ENCODE data around the gene SKIC2.
"Not testable (repeated sequence)": the region's sequence is repeated elsewhere in the genome, so short reads cannot be mapped to it uniquely, and the experiment has no call there.

SKIC2 gene

GRCh38 chr6:31972709-31973350 is 13.9 kb downstream of the SKIC2 start:
- H3K27me3 ChIP-seq (ENCODE audit: low read length), result no peaks in the 10 kb centered on the region
- peak overlapping the region; percentile 74 for H2AFZ ChIP-seq (ENCODE audit: low read depth, low read length, severe bottlenecking)
- H3K36me3 ChIP-seq (ENCODE audit: low read length), result no peaks in the 10 kb centered on the region
- H3K4me3 ChIP-seq (ENCODE audit: insufficient read depth, low read length, poor library complexity, severe bottlenecking), result peak overlapping the region; percentile 80
- no peaks in the 10 kb centered on the region for H4K20me1 ChIP-seq (ENCODE audit: low read depth, low read length)
- H3F3A ChIP-seq (ENCODE audit: insufficient read depth), result peaks cover 22% of the 10 kb centered on the region
- H3K9me3 ChIP-seq (ENCODE audit: insufficient read depth, low read length), result no peaks in the 10 kb centered on the region
- H3K4me2 ChIP-seq (ENCODE audit: low read depth, low read length, poor library complexity, severe bottlenecking), result peak overlapping the region; percentile 79
- H3K9ac ChIP-seq (ENCODE audit: low read length), result peak overlapping the region; percentile 69
- peak overlapping the region; percentile 79 for H3K27ac ChIP-seq (ENCODE audit: low read depth, low read length)
- H3K9me2 ChIP-seq (replicated peaks; ENCODE audit: insufficient read depth, low read length), result no peaks in the 10 kb centered on the region
- peaks cover 18% of the 10 kb centered on the region for H3K79me2 ChIP-seq (ENCODE audit: insufficient read depth, low read length)
- TF ChIP-seq CTCF (IDR thresholded peaks at IDR 0.05; ENCODE audit: insufficient read depth, low read length, poor library complexity, severe bottlenecking), result no peak

- H3K4me2 ChIP-seq (ENCODE audit: low read depth, low read length, poor library complexity, severe bottlenecking); H3K4me3 ChIP-seq (ENCODE audit: insufficient read depth, low read length, poor library complexity, severe bottlenecking); H3K27me3 ChIP-seq (ENCODE audit: low read length); H3K9me2 ChIP-seq (replicated peaks; ENCODE audit: insufficient read depth, low read length); H3K9ac ChIP-seq (ENCODE audit: low read length); H4K20me1 ChIP-seq (ENCODE audit: low read depth, low read length); H2AFZ ChIP-seq (ENCODE audit: low read depth, low read length, severe bottlenecking); H3K27ac ChIP-seq (ENCODE audit: low read depth, low read length); H3K9me3 ChIP-seq (ENCODE audit: insufficient read depth, low read length); H3K36me3 ChIP-seq (ENCODE audit: low read length): not testable (repeated sequence)
- peaks cover 14% of the 10 kb centered on the region for H3K79me2 ChIP-seq (ENCODE audit: insufficient read depth, low read length)
- H3F3A ChIP-seq (ENCODE audit: insufficient read depth), result peaks cover 20% of the 10 kb centered on the region
Measured at GRCh38 chr6:31976065-31976464, 17.1 kb downstream of the SKIC2 start.

GRCh38 chr6:31977816-31978431 is 18.9 kb downstream of the SKIC2 start:
- Histone ChIP-seq H2AFZ (ENCODE audit: low read depth, low read length, severe bottlenecking) (no peak overlapping the region), H3K4me3 (ENCODE audit: insufficient read depth, low read length, poor library complexity, severe bottlenecking) (no peak overlapping the region), H3K27ac (ENCODE audit: low read depth, low read length) (no peak overlapping the region), H3K27me3 (ENCODE audit: low read length) (no peaks in the 10 kb centered on the region), H3K4me2 (ENCODE audit: low read depth, low read length, poor library complexity, severe bottlenecking) (no peak overlapping the region), H3K36me3 (ENCODE audit: low read length) (no peaks in the 10 kb centered on the region), H3F3A (ENCODE audit: insufficient read depth) (peaks cover 16% of the 10 kb centered on the region; the same call in 1 of the 2 replicates), H3K9ac (ENCODE audit: low read length) (no peak overlapping the region), H4K20me1 (ENCODE audit: low read depth, low read length) (no peaks in the 10 kb centered on the region), H3K9me3 (ENCODE audit: insufficient read depth, low read length) (no peaks in the 10 kb centered on the region), H3K9me2 (replicated peaks; ENCODE audit: insufficient read depth, low read length) (no peaks in the 10 kb centered on the region), H3K79me2 (ENCODE audit: insufficient read depth, low read length) (peaks cover 2% of the 10 kb centered on the region)
- TF ChIP-seq EZH2phosphoT487 (conservative IDR thresholded peaks at IDR 0.05; ENCODE audit: low read length) (no peak), CTCF (IDR thresholded peaks at IDR 0.05; ENCODE audit: insufficient read depth, low read length, poor library complexity, severe bottlenecking) (no peak)

- no peak overlapping the region for H3K4me2 ChIP-seq (ENCODE audit: low read depth, low read length, poor library complexity, severe bottlenecking)
- H3K9ac ChIP-seq (ENCODE audit: low read length), result no peak overlapping the region
- H3K27me3 ChIP-seq (ENCODE audit: low read length), result no peaks in the 10 kb centered on the region
- H3K79me2 ChIP-seq (ENCODE audit: insufficient read depth, low read length), result no peaks in the 10 kb centered on the region
- H3K9me2 ChIP-seq (replicated peaks; ENCODE audit: insufficient read depth, low read length), result no peaks in the 10 kb centered on the region
- no peak overlapping the region for H3K27ac ChIP-seq (ENCODE audit: low read depth, low read length)
- no peaks in the 10 kb centered on the region for H3K9me3 ChIP-seq (ENCODE audit: insufficient read depth, low read length)
- no peaks in the 10 kb centered on the region for H4K20me1 ChIP-seq (ENCODE audit: low read depth, low read length)
- no peaks in the 10 kb centered on the region for H3K36me3 ChIP-seq (ENCODE audit: low read length)
- peaks cover 8% of the 10 kb centered on the region; the same call in 1 of the 2 replicates for H3F3A ChIP-seq (ENCODE audit: insufficient read depth)
- H2AFZ ChIP-seq (ENCODE audit: low read depth, low read length, severe bottlenecking), result no peak overlapping the region
- TF ChIP-seq EZH2phosphoT487 (conservative IDR thresholded peaks at IDR 0.05; ENCODE audit: low read length) (no peak), CTCF (IDR thresholded peaks at IDR 0.05; ENCODE audit: insufficient read depth, low read length, poor library complexity, severe bottlenecking) (no peak)
- H3K4me3 ChIP-seq (ENCODE audit: insufficient read depth, low read length, poor library complexity, severe bottlenecking), result no peak overlapping the region
Measured at GRCh38 chr6:31978831-31979230, 19.9 kb downstream of the SKIC2 start.

Data from SU-DHL-6 (cell line).